GM23248 (cell line): ENCODE data around the gene AP2M1.

Source experiments
- EZH2 ChIP-seq: fragments of 200-600 bp; sonication (generic); IDR thresholded peaks from 2 replicates; pipeline ENCODE4 v1.6.1; 2018; ENCODE audit warnings: antibody characterized with exemption, mild to moderate bottlenecking; ENCODE audit not compliant: insufficient read depth, poor library complexity, severe bottlenecking
- EZH2phosphoT487 ChIP-seq: fragments of 200-600 bp; sonication (generic); IDR thresholded peaks from 2 replicates; pipeline ENCODE4 v1.6.1; 2018; ENCODE audit warnings: antibody characterized with exemption, moderate library complexity, mild to moderate bottlenecking, low read depth; ENCODE audit not compliant: insufficient read depth

GRCh38 chr3:184181596-184181995 lies 6.9 kb downstream of the AP2M1 start:
- TF ChIP-seq EZH2 (no peak), EZH2phosphoT487 (no peak)
